HG03064 (cell line): ENCODE measurements around the gene SMARCD2.
"Not testable (repeated sequence)": the region's sequence is repeated elsewhere in the genome, so short reads cannot be mapped to it uniquely, and the experiment has no call there.

Experiments
- ATAC-seq: cut with Tn5 transposase; IDR thresholded peaks from one replicate; pipeline ENCODE4 v1.9.1; 2021; ENCODE audit warnings: low read depth; ENCODE audit not compliant: unreplicated experiment

Gene SMARCD2

DNA sequence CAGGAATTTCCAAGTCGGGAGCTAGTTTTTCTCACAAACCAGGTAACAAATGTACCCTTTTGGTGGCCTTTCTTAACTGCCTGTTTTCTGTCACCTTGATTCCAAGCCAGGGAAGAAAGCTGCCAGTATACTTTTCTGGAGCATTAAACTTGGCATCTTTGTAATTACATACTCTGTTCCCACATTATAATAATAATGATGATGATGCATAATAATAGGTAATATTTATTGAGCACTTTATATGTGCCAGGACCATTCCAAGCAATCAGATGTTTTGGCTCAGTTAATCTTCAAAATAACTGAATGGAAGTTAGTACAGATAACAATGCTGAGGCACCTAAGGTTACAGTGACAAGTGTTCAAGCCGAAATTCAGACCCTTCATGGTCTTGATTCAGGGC is 26.4 kb downstream of the SMARCD2 start:
- no peak for ATAC-seq

DNA sequence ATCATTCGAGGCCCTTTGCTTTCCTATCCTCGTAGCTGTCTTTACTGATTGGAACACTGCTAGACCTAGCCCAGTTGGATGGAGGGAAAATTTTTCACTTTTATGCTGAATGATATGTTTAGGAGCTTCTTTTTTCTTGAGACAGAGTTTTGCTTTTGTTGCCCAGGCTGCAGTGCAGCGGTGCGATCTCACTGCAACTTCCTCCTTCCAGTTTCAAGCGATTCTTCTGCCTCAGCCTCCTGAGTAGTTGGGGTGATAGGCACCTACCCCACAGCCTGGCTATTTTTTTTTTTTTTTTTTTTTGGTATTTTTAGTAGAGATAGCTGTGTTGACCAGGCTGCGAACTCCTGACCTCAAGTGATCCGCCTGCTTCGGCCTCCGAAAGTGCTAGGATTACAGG is 32.5 kb downstream of the SMARCD2 start:
- no peak for ATAC-seq

DNA sequence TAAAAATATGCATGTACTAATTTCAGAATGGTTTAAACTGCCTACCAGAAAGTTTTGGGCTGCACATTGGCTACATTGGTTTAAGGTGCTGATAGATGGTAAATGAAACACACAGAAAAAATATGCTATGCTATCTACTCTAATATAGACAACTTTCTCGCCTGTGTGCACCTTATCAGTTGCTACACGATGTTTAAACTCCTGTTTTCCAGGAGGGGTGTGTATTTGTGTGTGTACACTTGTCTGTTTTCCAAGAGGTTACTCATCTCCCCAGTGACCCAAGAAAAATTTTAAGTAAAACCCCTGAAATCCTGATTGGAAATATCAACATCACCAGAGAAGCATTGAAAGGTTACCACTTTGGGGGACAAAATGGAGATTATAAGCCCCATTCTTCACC is 36.9 kb downstream of the SMARCD2 start:
- ATAC-seq = no peak

DNA sequence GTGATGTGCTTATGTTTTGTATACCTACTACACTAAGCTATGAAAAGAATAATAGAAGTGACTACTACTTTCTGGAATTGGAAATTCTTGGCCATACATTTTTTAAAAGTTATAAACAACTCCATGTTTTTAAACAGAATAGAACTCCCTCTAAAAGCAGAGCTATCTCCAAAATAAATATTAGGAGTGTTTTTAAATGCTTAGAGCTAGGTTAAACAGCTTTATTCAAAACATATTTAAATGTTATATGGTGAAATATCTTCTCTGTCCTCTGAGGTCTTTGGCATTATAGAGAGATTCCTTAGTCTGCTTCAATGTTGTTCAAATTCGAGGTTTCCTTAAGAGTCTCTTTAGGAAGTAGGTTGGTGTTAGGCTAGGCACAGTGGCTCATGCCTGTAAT is 38.2 kb downstream of the SMARCD2 start:
- no peak for ATAC-seq

DNA sequence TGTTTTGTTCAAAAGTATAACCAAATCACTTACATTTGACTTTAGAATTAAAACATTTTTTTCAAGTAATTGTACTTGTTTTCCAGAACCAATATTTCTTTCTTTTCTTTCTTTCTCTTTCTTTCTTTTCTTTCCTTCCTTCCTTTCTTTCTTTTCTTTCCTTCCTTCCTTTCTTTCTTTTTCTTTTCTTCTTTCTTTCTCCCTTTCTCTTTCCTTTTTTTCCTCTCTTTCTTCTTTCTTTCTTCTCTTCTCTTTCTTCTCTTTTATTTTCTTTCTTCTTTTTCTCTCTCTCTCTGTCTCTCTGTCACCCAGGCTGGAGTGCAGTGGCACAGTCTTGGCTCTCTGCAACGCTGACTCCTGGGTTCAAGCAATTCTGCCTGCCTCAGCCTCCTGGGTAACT is 41.7 kb downstream of the SMARCD2 start:
- no peak for ATAC-seq

DNA sequence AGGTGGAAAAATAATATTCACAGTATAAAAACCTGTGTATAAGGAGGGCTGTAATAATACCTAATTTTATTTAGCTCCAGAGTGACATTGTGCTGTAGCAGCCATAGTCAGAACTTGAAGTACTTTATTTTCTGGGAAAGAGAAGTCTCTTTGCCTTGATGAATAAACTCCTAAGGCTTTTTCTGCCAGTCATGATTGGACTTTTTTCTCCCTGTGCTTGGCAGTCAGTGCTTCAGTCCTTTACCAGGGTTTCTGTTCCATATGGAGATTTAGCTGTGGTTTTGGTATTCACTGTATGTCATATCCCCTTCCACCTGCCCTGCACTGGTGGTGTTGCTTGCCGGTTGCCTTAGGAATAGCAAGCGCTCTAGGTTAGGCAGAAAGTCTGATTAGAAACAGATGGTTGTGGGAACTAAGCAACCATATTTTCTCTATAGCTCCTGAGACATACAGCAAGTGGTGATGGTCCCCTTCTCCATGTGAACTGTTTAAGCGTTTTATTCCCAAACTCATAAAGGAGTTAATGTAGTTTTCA is 43.8 kb downstream of the SMARCD2 start:
- no peak for ATAC-seq

DNA sequence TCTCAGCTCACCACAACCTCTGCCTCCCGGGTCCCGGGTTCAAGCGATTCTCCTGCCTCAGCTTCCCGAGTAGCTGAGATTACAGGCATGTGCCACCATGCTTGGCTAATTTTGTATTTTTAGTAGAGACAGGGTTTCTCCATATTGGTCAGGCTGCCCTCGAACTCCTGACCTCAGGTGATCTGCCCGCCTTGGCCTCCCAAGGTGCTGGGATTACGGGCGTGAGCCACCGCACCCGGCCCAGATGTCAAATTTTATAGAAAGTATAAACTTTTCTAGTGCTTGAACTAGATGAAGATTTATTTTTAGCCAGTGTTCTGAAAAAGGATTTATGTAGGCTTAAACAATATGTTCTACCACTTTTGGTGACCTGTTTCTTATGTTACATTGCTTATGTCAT is 46.1 kb downstream of the SMARCD2 start:
- ATAC-seq = not testable (repeated sequence)

DNA sequence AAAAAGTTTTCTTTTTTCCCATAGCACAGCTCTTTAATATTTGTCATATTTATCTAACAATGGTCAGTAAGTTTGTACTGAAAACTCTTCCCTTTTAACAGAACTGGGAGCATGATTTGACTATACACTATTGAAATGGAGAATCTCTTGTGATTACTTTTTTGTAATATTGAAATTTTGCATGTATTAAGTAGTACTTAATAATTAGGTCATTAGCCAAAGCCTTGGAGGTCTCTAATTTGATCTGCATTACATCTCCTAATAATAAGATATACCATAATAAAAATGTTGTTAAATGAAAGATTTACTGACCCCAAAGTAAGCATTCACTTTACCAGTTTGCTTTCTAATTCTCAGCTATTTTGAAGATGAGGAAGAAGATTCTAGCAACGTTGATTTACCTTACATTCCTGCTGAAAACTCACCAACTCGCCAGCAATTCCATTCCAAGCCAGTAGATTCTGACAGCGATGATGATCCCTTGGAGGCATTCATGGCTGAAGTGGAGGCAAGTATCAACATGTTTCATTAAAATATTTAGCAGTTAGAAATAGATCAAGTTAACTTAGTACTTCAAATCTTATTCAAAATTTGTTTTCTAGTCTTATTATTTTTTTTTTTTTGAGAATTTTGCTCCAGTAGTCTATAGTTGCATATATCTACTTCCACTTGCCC is 50.3 kb downstream of the SMARCD2 start:
- ATAC-seq = no peak

DNA sequence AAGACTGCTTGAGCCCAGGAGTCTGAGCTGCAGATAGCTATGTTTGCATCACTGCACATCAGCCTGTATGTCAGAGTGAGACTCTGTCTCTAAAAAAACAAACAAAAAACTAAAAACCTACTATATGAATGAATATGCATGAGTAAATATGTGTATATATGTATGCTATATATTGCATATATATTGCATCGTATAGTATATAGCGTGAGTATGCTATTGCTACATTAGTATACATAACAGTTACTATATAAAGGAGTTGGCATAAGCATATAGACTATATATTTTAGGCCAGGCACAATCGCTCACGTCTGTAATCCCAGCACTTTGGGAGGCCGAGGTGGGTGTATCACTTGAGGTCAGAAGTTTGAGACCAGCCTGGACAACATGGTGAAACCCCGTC is 52.4 kb downstream of the SMARCD2 start:
- ATAC-seq = no peak

DNA sequence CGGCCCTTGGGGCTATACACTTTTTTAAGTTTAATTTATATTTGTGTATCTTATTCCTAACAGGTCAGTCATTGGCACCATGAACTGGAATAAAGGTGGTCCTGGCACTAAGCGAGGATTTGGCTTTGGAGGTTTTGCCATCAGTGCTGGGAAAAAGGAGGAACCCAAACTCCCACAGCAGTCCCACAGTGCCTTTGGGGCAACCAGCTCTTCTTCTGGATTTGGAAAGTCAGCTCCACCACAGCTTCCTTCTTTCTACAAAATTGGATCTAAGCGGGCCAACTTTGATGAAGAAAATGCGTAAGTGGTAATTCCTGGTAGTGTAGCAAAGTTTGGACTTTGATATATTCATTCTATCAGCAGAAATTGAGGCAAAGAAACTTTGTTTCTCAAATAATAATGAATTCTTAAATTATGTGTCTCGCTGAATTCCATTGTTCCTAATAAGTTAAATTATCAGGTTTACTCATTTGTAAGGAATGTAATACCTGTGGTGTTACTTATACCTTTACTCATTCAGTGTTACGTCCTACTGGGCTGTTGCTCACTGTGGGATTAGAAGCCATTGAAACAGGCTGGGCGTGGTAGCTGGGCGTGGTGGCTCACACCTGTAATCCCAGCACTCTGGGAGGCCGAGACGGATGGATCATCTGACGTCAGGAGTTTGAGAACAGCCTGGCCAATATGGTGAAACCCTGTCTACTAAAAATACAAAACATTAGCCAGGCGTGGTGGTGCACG is 55.3 kb downstream of the SMARCD2 start:
- ATAC-seq = no peak

DNA sequence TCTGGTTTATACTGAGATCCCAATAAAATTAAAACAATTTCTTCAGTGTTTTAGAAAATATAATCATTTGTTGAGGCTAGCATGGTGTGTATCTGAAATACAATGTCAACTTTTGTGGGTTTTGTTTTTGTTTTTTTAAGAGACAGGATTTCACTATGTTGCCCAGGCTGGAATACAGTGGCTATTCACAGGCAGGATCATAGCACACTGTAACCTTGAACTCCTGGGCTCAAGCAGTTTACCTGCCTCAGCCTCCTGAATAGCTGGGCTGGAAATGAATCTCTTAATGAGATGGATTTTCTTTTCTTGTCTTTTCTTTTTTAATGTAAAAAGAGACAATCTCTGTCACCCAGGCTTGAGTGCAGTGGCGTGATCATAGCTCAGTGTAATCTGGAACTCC is 56.4 kb downstream of the SMARCD2 start:
- ATAC-seq = no peak

DNA sequence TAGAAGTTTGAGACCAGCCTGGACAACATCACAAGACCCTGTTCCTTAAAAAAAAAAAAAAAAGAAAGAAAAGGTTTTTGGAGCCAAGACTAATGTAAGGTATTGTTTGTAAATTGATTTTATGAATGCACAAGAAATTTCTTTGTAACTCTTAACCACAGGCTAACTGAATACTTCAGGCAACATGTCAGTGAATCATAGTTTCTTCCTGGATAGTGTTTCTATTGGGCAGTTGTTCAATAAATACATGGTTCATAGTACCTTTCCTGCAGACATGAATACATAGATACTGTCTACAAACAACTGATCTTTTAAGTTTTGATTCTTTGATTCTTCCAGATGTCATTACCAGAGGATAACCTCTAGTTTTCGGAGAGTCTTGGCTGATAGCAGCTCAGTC is 56.9 kb downstream of the SMARCD2 start:
- no peak for ATAC-seq

DNA sequence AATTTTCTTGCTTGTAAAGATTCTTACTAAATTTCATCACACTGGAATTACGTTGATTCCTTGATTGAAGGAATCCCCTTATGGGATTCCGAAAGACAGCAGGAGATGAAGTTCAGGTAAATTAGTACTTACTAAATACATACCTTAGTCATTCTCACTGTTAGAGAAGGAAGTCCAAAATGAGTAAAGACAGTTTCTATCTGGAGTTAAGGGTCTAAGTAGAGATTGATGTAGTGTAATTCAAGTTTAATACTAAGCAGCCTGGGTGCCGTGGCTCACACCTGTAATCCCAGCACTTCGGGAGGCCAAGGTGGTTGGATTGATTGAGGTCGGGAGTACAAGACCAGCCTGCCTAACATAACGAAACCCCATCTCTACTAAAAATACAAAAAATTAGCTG is 59.0 kb downstream of the SMARCD2 start:
- no peak for ATAC-seq
